IPS-20b (cell line): Measurements from ENCODE around the gene SMAD7.

ENCODE experiments used
- H3K27ac ChIP-seq: one replicate; pipeline ENCODE4 v1.5.1; 2013; ENCODE audit warnings: low read length
- H3K27me3 ChIP-seq: 2 replicates; pipeline ENCODE4 v1.6.1; 2013; ENCODE audit warnings: mild to moderate bottlenecking, low read length, inconsistent platforms; ENCODE audit not compliant: insufficient read depth
- H3K36me3 ChIP-seq: 2 replicates; pipeline ENCODE4 v1.6.1; 2013; ENCODE audit warnings: low read depth, mild to moderate bottlenecking, inconsistent platforms, low read length, moderate library complexity; ENCODE audit not compliant: insufficient read depth
- H3K4me1 ChIP-seq: 2 replicates; pipeline ENCODE4 v1.6.1; 2013; ENCODE audit warnings: mild to moderate bottlenecking, control low read depth, inconsistent platforms, low read length, moderate library complexity; ENCODE audit not compliant: insufficient read depth
- H3K4me3 ChIP-seq: 2 replicates; pipeline ENCODE4 v1.5.1; 2013; ENCODE audit warnings: mild to moderate bottlenecking, low read length, inconsistent platforms
- H3K9ac ChIP-seq: 2 replicates; pipeline ENCODE4 v1.6.1; 2013; ENCODE audit warnings: low read depth, mild to moderate bottlenecking, inconsistent platforms, low read length, moderate library complexity
- H3K9me3 ChIP-seq: 2 replicates; pipeline ENCODE4 v1.6.1; 2013; ENCODE audit warnings: mild to moderate bottlenecking, low read depth, low read length, inconsistent platforms; ENCODE audit not compliant: insufficient read depth

Gene SMAD7

GRCh38 chr18:48992133-48992532 lies 41.4 kb upstream of the SMAD7 start:
- peaks cover 6% of the 10 kb centered on the region; the same call in 1 of the 2 replicates for H3K27me3 ChIP-seq
- no peak overlapping the region for H3K9ac ChIP-seq
- H3K9me3 ChIP-seq: no peaks in the 10 kb centered on the region
- no peak overlapping the region for H3K27ac ChIP-seq
- no peaks in the 10 kb centered on the region for H3K36me3 ChIP-seq
- H3K4me1 ChIP-seq: peaks cover 4% of the 10 kb centered on the region; the same call in 1 of the 2 replicates
- no peak overlapping the region for H3K4me3 ChIP-seq

GRCh38 chr18:48991676-48992075 lies 40.9 kb upstream of the SMAD7 start:
- Histone ChIP-seq H3K4me3 (no peak overlapping the region), H3K9me3 (no peaks in the 10 kb centered on the region), H3K27me3 (peaks cover 6% of the 10 kb centered on the region; the same call in 1 of the 2 replicates), H3K36me3 (no peaks in the 10 kb centered on the region), H3K9ac (no peak overlapping the region), H3K27ac (no peak overlapping the region), H3K4me1 (peaks cover 4% of the 10 kb centered on the region; the same call in 1 of the 2 replicates)

GRCh38 chr18:48991319-48991660 lies 40.5 kb upstream of the SMAD7 start:
- no peak overlapping the region for H3K4me3 ChIP-seq
- H3K27me3 ChIP-seq: peaks cover 6% of the 10 kb centered on the region; the same call in 1 of the 2 replicates
- H3K9ac ChIP-seq: no peak overlapping the region
- H3K9me3 ChIP-seq: no peaks in the 10 kb centered on the region
- peaks cover 4% of the 10 kb centered on the region; the same call in 1 of the 2 replicates for H3K4me1 ChIP-seq
- H3K27ac ChIP-seq: no peak overlapping the region
- H3K36me3 ChIP-seq: no peaks in the 10 kb centered on the region

- H3K9ac ChIP-seq: no peak overlapping the region
- no peak overlapping the region for H3K4me3 ChIP-seq
- no peaks in the 10 kb centered on the region for H3K9me3 ChIP-seq
- H3K36me3 ChIP-seq: no peaks in the 10 kb centered on the region
- H3K27me3 ChIP-seq: peaks cover 5% of the 10 kb centered on the region; the same call in 1 of the 2 replicates
- H3K27ac ChIP-seq: no peak overlapping the region
- H3K4me1 ChIP-seq: peaks cover 4% of the 10 kb centered on the region; the same call in 1 of the 2 replicates
Observed at GRCh38 chr18:48990481-48991318, 39.9 kb upstream of the SMAD7 start.

GRCh38 chr18:48989304-48990303 lies 38.8 kb upstream of the SMAD7 start:
- peaks cover 4% of the 10 kb centered on the region; the same call in 1 of the 2 replicates for H3K4me1 ChIP-seq
- H3K9ac ChIP-seq: no peak overlapping the region
- H3K4me3 ChIP-seq: no peak overlapping the region
- no peaks in the 10 kb centered on the region for H3K9me3 ChIP-seq
- H3K27ac ChIP-seq: no peak overlapping the region
- H3K27me3 ChIP-seq: no peaks in the 10 kb centered on the region
- H3K36me3 ChIP-seq: no peaks in the 10 kb centered on the region

- Histone ChIP-seq H3K9me3 (no peaks in the 10 kb centered on the region), H3K9ac (no peak overlapping the region), H3K27me3 (no peaks in the 10 kb centered on the region), H3K27ac (no peak overlapping the region), H3K4me1 (peaks cover 4% of the 10 kb centered on the region; the same call in 1 of the 2 replicates), H3K36me3 (no peaks in the 10 kb centered on the region), H3K4me3 (no peak overlapping the region)
Observed at GRCh38 chr18:48988508-48989303, 37.9 kb upstream of the SMAD7 start.

GRCh38 chr18:48987821-48988220 lies 37.1 kb upstream of the SMAD7 start:
- Histone ChIP-seq H3K9me3 (no peaks in the 10 kb centered on the region), H3K4me3 (no peak overlapping the region), H3K36me3 (no peaks in the 10 kb centered on the region), H3K4me1 (peaks cover 4% of the 10 kb centered on the region; the same call in 1 of the 2 replicates), H3K27me3 (no peaks in the 10 kb centered on the region), H3K9ac (no peak overlapping the region), H3K27ac (no peak overlapping the region)

- H3K9me3 ChIP-seq: no peaks in the 10 kb centered on the region
- no peaks in the 10 kb centered on the region for H3K27me3 ChIP-seq
- H3K36me3 ChIP-seq: no peaks in the 10 kb centered on the region
- H3K4me1 ChIP-seq: peaks cover 4% of the 10 kb centered on the region; the same call in 1 of the 2 replicates
- no peak overlapping the region for H3K9ac ChIP-seq
- no peak overlapping the region for H3K27ac ChIP-seq
- H3K4me3 ChIP-seq: no peak overlapping the region
Observed at GRCh38 chr18:48986851-48987761, 36.3 kb upstream of the SMAD7 start.

GRCh38 chr18:48985161-48985560 lies 34.4 kb upstream of the SMAD7 start:
- H3K36me3 ChIP-seq: no peaks in the 10 kb centered on the region
- H3K4me1 ChIP-seq: peaks cover 4% of the 10 kb centered on the region; the same call in 1 of the 2 replicates
- no peak overlapping the region for H3K27ac ChIP-seq
- no peaks in the 10 kb centered on the region for H3K9me3 ChIP-seq
- no peaks in the 10 kb centered on the region for H3K27me3 ChIP-seq
- no peak overlapping the region for H3K9ac ChIP-seq
- no peak overlapping the region for H3K4me3 ChIP-seq

GRCh38 chr18:48983793-48984437 lies 33.1 kb upstream of the SMAD7 start:
- Histone ChIP-seq H3K4me1 (peaks cover 4% of the 10 kb centered on the region; the same call in 1 of the 2 replicates), H3K4me3 (no peak overlapping the region), H3K36me3 (no peaks in the 10 kb centered on the region), H3K9me3 (no peaks in the 10 kb centered on the region), H3K9ac (no peak overlapping the region), H3K27me3 (no peaks in the 10 kb centered on the region), H3K27ac (no peak overlapping the region)
